ENCODE measurements around the gene WDR5B.

- TF ChIP-seq CTCF (IDR thresholded peaks at IDR 0.05) (no peak), POLR2A (IDR thresholded peaks at IDR 0.05) (no peak)
Measured at GRCh38 chr3:122389197-122389596, 26.7 kb downstream of the WDR5B start.

Data from Peyer's patch (tissue), 4 donors.